ENCODE results near the gene ZNF80. TPM values are rescaled to one million over a fixed set of nuclear protein-coding genes. Genes with fewer than 3 reads are reported as not detected.

Gene ZNF80
- not detected in 2 replicates for total RNA-seq

DNA sequence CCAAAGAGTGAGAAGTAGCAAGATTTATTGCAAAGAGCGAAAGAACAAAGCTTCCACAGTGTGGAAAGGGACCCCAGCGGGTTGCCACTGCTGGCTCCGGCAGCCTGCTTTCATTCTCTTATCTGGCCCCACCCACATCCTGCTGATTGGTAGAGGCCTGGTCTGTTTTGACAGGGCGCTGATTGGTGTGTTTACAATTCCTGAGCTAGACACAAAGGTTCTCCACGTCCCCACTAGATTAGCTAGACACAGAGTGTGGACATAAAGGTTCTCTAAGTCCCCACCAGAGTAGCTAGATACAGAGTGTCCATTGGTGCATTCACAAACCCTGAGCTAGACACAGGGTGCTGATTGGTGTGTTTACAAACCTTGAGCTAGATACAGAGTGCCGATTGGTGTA is at the start of gene ZNF80:
TSS of gene ZNF80 (minus strand) at position 101 of the 400 bp plus-strand sequence. CDS start 504 bp downstream, outside the sequence.

Other genes with a start within 250 kb of the ZNF80 start
- gene CCDC191, start 181.1 kb downstream of the ZNF80 start, total RNA-seq = 1.1 and 2.0 TPM in 2 replicates
- 20.1 and 29.1 TPM in 2 replicates for gene QTRT2, start 180.8 kb downstream of the ZNF80 start, total RNA-seq
- not detected in 2 replicates for gene DRD3, start 58.5 kb downstream of the ZNF80 start, total RNA-seq
- gene TIGIT, start 56.5 kb upstream of the ZNF80 start, total RNA-seq = not detected in 2 replicates

Data from placental pericyte (primary cell).